ENCODE measurements around the gene RUNX2.
A peak's percentile ranks its signal among the peaks of the same experiment; 100 is the strongest.

RUNX2 gene

DNA sequence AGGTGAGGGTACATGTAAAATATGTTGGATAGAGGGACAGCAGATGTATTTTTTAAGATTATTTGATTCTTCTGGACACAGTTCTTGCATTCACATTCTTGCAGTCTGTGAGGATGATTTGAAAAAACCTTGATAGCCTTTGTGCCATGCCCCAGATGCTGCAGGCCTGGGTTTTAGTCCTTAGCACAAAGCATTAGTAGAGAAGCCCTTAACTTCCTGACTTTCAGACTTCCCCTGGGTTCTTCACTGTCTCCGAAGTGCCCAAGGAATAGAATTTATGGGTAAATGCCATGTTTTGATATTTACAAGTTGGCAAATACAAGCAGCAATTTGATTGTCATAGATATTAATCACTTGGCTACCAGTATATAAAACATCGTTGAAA lies 117.2 kb downstream of the RUNX2 start:
- no peaks in the 10 kb centered on the region for H3K9me3 Mint-ChIP-seq
- peaks cover 63% of the 10 kb centered on the region for H3K36me3 Mint-ChIP-seq (ENCODE audit: low read depth)
- H3K4me1 Mint-ChIP-seq (ENCODE audit: low read depth) = peaks cover 77% of the 10 kb centered on the region
- no peaks in the 10 kb centered on the region for H3K27me3 Mint-ChIP-seq
- no peak overlapping the region for H3K27ac Mint-ChIP-seq
- H3K4me3 Mint-ChIP-seq = peak overlapping the region; percentile 10

DNA sequence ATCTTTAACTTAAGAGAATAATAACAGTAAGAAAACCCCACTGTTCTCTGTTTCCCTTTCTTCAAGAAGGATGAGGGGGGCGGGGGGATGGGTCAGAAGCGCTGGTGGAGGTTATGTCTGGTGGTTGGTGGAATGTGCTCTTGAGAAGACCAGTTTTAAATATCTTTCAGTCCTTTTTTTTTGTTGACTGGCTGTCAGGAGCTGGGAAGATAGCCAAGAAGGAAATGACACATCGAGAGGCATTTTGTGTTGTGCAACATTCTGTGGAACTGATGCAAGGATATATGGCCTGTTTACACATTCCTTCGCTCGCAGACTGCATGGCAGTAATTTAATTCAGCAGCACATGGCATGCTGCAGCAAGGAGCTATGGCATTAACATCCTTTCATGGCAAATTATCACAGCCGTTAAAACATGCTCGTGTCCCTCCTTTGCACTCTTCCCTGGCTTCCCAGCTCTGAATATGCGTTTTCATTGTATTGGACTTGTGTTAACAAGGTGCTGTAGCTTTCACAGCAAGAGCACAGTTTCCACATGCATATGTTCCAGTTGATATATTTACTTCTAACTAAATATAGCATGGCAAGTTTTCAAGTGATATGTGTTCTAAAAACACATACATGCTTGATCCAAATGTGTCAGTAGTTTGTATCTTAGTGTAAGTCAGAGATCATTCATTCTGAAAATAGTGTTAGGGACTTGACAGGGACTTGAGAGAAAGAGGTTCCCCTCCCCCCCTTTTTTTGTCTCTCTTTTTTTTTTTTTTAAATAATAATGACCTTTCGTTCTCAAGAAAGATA lies 117.8 kb downstream of the RUNX2 start:
- Mint-ChIP-seq H3K36me3 (ENCODE audit: low read depth) (peaks cover 67% of the 10 kb centered on the region), H3K27me3 (no peaks in the 10 kb centered on the region), H3K4me1 (ENCODE audit: low read depth) (peaks cover 83% of the 10 kb centered on the region), H3K9me3 (no peaks in the 10 kb centered on the region), H3K27ac (peak overlapping the region; percentile 59), H3K4me3 (no peak overlapping the region)

DNA sequence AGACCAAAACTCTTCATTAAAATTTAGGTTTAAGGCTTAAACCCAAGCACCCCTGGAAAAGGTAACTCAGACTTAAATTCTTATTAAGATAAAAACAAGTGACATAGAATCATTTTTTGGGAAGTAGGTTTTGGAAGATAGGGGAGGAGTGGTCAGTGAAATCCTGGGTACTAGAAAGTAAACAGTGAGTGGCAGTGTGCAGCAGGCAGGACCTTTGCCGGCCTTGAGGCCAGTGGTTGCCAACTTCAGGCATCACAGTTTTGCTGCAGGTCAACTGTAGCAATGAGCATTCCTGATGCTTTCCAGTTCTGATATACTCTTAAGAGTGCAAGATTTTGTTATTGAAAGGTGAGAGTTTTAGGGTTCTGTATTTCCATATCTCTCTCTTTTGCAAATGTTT lies 118.9 kb downstream of the RUNX2 start:
- H3K9me3 Mint-ChIP-seq = no peaks in the 10 kb centered on the region

DNA sequence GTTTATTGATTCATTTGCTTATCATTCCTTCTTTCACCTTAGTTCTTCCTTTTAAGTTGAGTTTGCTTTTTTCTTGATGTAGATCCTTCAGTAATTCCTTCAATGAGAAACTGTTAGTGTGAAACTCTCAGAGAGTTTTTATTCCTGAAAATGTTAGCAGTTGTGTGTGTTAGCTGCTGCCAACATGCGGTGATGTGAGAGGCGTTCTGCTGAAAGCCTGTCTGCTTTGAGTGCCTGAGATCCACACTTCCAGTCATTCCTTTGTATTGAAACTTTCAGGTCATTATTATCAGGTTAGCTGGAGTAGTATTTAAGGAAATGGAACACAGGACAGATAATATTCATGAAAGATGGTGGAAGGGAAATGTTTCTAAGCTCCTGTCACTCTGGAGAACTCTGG lies 119.6 kb downstream of the RUNX2 start:
- Mint-ChIP-seq H3K4me3 (no peak overlapping the region), H3K9me3 (no peaks in the 10 kb centered on the region), H3K36me3 (ENCODE audit: low read depth) (peaks cover 64% of the 10 kb centered on the region), H3K27me3 (no peaks in the 10 kb centered on the region), H3K4me1 (ENCODE audit: low read depth) (peaks cover 74% of the 10 kb centered on the region), H3K27ac (no peak overlapping the region)

More for the DNA sequence above, 118.9 kb downstream of the RUNX2 start:
- no peak overlapping the region for H3K4me3 Mint-ChIP-seq
- no peaks in the 10 kb centered on the region for H3K27me3 Mint-ChIP-seq
- peaks cover 79% of the 10 kb centered on the region for H3K4me1 Mint-ChIP-seq (ENCODE audit: low read depth)
- no peak overlapping the region for H3K27ac Mint-ChIP-seq
- peaks cover 69% of the 10 kb centered on the region for H3K36me3 Mint-ChIP-seq (ENCODE audit: low read depth)

DNA sequence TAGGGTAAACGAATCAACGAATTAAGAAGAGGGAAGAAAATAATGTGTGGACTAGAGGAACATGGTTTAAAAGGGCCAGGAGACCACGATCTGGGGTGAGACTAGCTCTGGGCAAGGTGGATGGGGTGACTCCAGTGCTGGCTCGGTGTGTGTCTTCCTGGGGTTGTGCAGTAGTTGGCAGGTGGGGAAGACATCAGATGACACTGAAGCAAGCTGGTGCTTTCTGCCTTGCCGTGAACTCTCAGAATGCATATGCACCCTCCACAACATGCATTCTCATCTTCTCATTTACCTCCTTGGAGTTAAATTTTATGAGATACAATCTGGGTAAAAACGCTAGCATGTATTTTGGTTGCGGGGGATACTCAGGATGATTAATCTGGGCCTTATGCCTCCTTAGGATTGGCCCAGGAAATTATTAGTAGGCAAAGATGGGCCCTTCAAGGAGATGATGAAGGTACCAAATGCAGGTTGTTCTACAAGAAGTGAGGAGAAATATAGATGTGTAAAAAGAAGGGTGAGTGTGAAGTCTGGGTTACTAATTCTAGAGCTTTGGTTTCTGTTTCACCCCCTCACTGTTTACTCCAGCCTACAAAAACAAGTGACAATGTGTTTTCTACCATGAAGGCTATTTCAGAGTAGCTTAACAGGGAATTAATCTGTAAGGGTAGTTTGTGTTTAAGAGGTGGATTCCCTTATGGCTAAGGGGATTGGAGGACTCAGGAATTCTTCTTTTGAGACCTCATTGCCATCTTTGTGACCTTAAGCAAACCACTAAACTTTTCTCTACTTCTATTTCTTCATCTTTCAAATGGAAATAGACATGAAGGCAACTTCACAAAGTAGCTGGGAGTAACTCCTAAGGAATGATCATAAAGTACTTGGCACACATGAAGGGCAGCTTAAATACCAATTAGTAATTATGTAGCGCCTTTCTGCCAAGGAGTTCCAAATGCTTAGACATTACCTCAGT lies 120.6 kb downstream of the RUNX2 start:
- Mint-ChIP-seq H3K27me3 (no peaks in the 10 kb centered on the region), H3K4me3 (peak overlapping the region; percentile 19), H3K27ac (no peak overlapping the region), H3K36me3 (ENCODE audit: low read depth) (peaks cover 57% of the 10 kb centered on the region), H3K9me3 (no peaks in the 10 kb centered on the region), H3K4me1 (ENCODE audit: low read depth) (peaks cover 71% of the 10 kb centered on the region)

DNA sequence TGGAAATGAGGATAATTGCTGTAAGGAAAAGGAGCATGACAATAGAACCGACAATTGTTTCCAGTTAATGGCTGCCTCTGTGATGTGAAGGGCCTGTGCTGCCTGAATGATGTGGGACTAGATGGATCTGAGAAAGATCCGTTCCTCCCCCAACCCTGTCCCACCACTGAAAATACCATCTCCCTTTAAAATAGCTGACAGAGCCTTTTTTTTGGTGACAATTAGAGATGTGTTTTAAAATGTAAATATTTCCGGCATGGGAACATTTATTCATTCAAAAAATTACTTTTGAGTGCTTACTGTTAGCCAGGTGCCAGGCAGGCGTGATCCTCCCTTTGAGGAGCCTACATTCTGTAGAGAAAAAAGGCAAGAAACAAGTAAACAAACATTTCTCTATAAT lies 122.0 kb downstream of the RUNX2 start:
- H3K4me3 Mint-ChIP-seq = no peak overlapping the region
- peaks cover 61% of the 10 kb centered on the region for H3K4me1 Mint-ChIP-seq (ENCODE audit: low read depth)
- no peaks in the 10 kb centered on the region for H3K27me3 Mint-ChIP-seq
- no peaks in the 10 kb centered on the region for H3K9me3 Mint-ChIP-seq
- peak overlapping the region; percentile 22 for H3K27ac Mint-ChIP-seq
- peaks cover 54% of the 10 kb centered on the region for H3K36me3 Mint-ChIP-seq (ENCODE audit: low read depth)

DNA sequence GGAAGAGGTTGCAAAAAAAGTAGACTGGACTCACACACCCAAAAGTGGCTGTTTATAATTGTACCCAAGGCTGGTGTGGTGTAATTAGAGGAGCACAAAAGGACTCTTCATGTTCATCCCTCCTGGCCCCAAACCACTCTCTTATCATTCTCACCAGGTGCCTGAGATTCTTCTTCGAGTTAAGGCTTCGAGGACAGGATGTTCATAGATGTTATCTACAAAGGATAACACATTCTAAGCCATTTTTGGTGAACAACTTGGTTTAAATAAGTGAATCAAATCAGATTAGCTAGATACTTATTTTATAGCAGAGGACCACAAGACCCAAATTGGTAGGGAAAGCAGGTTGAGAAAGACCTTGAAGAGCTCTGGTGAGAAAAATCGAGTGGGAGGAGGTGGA lies 122.7 kb downstream of the RUNX2 start:
- Mint-ChIP-seq H3K9me3 (no peaks in the 10 kb centered on the region), H3K27ac (no peak overlapping the region), H3K4me1 (ENCODE audit: low read depth) (peaks cover 54% of the 10 kb centered on the region), H3K36me3 (ENCODE audit: low read depth) (peaks cover 51% of the 10 kb centered on the region), H3K27me3 (no peaks in the 10 kb centered on the region), H3K4me3 (no peak overlapping the region)

DNA sequence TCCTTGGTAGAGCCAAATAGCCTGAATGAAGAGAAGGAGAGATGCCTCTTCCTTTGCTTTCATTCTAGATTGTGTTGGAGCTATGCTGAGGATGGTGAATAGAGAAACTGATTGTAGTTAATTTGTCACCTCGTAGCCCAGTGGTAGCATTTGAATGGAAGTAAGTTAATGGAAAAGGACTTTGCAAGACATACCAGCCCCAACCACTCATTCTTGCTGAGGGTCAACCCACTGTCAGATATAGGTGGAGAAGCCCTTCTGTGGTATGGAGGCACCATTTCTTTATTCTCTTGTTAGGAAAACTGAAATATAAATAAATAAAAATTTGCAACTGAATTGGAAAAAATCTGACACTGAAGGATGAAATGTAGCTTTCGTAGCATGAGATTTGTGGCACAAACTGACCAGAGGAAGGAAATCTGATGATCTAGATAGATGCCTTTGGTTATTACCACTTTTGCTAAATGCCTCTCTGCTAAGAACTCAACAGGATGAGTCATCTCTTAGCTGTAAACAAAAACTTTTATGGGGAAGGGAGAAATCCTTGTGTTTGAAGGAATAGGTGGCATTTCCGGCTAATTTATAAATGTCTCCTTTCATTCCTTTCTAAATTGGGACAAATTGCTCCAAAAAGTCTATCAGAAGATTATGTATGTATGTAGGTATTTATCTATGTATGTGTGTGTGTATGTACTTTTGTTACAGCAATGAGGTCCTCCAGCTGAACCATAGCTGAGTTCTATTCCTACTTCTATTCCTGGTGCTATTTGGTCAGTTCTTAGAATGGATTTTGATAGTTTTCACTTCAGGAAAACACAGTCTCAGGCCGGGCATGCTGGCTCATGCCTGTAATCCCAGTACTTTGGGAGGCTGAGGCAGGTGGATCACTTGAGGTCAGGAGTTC lies 126.1 kb downstream of the RUNX2 start:
- peaks cover 41% of the 10 kb centered on the region for H3K36me3 Mint-ChIP-seq (ENCODE audit: low read depth)
- peaks cover 41% of the 10 kb centered on the region for H3K4me1 Mint-ChIP-seq (ENCODE audit: low read depth)
- H3K27me3 Mint-ChIP-seq = no peaks in the 10 kb centered on the region
- H3K27ac Mint-ChIP-seq = no peak overlapping the region
- H3K9me3 Mint-ChIP-seq = no peaks in the 10 kb centered on the region
- H3K4me3 Mint-ChIP-seq = no peak overlapping the region

DNA sequence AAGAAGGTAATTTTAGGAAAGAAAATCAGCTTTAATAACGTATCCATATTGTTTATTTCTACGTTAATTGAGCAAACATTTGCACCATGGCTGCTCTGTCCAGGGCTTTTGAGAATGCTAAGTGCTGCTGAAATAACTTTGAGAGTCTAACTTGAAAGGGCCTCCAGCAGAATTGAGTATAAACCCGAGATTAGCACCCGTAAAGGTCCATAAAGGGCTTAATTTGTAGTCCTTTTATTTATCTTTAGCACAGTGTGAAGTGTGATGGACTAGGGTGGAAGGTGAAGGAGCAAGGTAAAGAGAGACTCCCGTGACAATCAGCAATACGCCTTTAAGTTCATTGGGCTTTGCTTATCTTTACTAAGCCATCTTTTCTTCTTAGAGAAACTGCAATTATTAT lies 127.3 kb downstream of the RUNX2 start:
- peaks cover 29% of the 10 kb centered on the region for H3K4me1 Mint-ChIP-seq (ENCODE audit: low read depth)
- H3K9me3 Mint-ChIP-seq = no peaks in the 10 kb centered on the region
- H3K36me3 Mint-ChIP-seq (ENCODE audit: low read depth) = peaks cover 30% of the 10 kb centered on the region
- H3K27me3 Mint-ChIP-seq = no peaks in the 10 kb centered on the region
- no peak overlapping the region for H3K4me3 Mint-ChIP-seq
- H3K27ac Mint-ChIP-seq = no peak overlapping the region

DNA sequence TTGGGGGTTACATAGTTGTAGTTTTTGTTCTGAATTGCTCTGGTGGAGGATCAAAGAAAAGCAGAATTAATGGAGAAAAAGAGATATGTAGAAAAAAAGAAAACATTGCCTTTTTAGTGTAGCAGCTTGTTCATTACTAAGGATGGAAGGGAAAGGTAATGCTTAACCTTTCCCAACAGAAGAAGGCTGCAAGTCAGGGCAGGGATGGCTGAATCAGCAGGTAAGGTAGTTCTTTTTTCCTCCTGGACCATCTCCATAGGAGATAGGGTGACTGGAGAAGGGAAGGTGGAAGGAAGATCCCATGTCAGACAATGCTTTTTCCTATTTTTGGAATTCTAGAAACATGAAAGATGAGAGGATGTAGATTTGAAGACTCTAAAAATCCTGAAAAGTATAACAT lies 129.0 kb downstream of the RUNX2 start:
- H3K4me1 Mint-ChIP-seq (ENCODE audit: low read depth) = peaks cover 19% of the 10 kb centered on the region
- H3K36me3 Mint-ChIP-seq (ENCODE audit: low read depth) = peaks cover 13% of the 10 kb centered on the region
- no peaks in the 10 kb centered on the region for H3K27me3 Mint-ChIP-seq
- no peak overlapping the region for H3K27ac Mint-ChIP-seq
- H3K9me3 Mint-ChIP-seq = no peaks in the 10 kb centered on the region
- H3K4me3 Mint-ChIP-seq = no peak overlapping the region

DNA sequence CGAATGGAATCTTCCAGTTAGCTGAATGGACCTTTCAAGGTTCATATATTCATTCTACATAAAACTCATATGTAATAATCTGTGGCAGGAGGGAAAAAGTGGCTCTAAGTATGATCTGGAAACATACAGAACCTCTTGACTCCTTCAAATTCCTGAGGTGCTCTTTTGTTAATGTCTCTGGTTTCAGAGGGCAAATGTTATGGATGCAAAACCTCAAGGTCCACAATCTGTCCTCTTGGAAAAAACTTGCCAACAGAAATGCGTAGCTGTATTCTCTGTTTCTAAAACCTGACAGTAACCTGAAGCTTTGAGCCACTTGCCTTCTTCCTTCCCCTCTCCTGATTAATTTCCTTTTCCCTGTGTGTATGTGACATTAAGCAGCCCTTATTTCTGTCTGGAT lies 130.5 kb downstream of the RUNX2 start:
- Mint-ChIP-seq H3K27ac (no peak overlapping the region), H3K4me3 (no peak overlapping the region), H3K4me1 (ENCODE audit: low read depth) (peaks cover 15% of the 10 kb centered on the region), H3K36me3 (ENCODE audit: low read depth) (peaks cover 20% of the 10 kb centered on the region), H3K9me3 (no peaks in the 10 kb centered on the region), H3K27me3 (no peaks in the 10 kb centered on the region)

DNA sequence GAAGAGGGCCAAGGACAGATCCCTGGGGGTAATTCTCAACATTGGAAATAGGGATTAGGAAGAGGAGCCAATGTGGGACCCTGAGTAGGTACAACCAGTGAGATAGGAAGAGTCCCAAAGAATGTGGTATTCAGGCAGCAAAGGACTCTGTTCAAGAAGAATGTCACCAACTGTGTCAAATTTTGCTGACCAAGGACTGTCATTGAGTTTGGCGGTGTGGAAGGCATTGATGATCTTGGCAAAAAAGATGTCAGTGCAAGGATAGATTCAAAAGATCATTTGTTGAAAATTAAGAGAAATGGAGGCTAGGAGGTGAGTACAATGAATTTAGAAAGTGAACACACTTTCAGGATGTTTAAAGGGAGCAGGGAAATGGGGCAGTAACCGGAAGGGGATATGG lies 132.0 kb downstream of the RUNX2 start:
- H3K4me3 Mint-ChIP-seq = no peak overlapping the region
- H3K9me3 Mint-ChIP-seq = no peaks in the 10 kb centered on the region
- H3K27me3 Mint-ChIP-seq = no peaks in the 10 kb centered on the region
- H3K36me3 Mint-ChIP-seq (ENCODE audit: low read depth) = peaks cover 20% of the 10 kb centered on the region
- H3K4me1 Mint-ChIP-seq (ENCODE audit: low read depth) = peaks cover 15% of the 10 kb centered on the region
- H3K27ac Mint-ChIP-seq = no peak overlapping the region

DNA sequence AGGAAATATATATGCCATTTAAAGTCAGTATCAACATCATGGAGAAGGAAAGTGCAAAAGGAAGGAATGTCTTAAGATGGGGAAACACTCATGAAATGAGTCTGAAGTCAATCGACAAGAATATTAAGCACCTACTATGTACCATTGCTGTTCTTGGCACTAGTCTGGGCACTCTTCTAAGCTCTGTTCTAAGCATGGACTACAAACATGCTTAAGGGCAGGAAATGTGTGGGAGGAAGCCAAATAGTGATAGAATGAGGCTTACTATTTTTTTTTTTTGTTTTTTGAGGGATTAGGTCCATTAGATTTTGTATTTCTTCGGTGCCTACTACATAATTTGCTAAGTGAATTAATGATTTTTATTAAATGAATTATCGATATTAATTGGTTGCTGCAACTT lies 133.4 kb downstream of the RUNX2 start:
- peaks cover 18% of the 10 kb centered on the region for H3K36me3 Mint-ChIP-seq (ENCODE audit: low read depth)
- H3K27me3 Mint-ChIP-seq = no peaks in the 10 kb centered on the region
- no peaks in the 10 kb centered on the region for H3K9me3 Mint-ChIP-seq
- peaks cover 15% of the 10 kb centered on the region for H3K4me1 Mint-ChIP-seq (ENCODE audit: low read depth)
- H3K4me3 Mint-ChIP-seq = no peak overlapping the region
- H3K27ac Mint-ChIP-seq = no peak overlapping the region

DNA sequence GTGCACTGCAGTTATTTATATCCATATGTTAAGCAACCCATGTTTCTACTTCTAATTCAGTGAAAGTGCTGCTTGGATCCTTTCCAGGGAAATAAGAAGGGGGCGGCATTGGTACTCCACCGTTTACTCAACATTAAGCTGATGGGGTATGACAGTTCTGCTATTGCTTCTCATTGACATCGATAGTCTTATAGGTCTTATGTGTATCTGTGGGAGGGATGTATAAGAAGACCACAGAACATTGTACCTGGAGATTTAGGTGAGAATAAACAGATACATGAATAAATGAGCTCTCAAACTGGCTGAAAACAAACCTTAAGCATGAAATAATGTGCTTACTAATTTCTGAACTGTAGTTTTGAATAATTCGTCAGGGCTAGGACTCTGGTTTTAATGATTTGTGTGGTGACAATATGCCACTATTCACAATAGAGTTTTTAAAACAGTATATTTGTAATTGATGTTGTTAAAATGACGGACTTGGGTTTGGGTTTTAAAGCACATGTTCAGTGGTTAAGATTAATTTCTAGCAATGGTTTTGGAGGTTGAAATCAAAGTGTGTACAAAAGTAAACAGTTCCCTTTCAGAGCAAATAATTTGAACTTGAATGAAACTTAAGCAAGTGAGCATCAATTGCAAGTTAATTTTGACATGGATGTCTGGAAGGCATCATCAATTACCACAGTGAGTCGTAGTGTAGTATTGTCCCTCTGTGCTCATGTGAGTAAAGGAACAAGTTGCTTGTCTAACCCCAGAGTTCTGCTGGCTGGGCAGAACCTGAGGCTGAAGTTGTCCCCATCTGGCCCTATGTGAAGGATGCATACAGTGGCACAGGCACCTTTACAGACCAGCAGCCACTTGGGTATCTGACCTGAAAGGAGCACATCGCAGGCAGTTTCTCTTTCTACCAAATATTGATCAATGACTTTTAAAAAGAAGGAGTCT lies 134.3 kb downstream of the RUNX2 start:
- Mint-ChIP-seq H3K27ac (no peak overlapping the region), H3K27me3 (no peaks in the 10 kb centered on the region), H3K4me1 (ENCODE audit: low read depth) (peaks cover 8% of the 10 kb centered on the region), H3K9me3 (no peaks in the 10 kb centered on the region), H3K36me3 (ENCODE audit: low read depth) (peaks cover 16% of the 10 kb centered on the region), H3K4me3 (no peak overlapping the region)
